Esophagus muscularis mucosa (tissue), 4 donors: ENCODE data around the gene FOXP2.

Experiments
- EP300 ChIP-seq: sonication (generic); formaldehyde crosslinking; IDR thresholded peaks from one replicate; pipeline ENCODE4 v1.6.1; 2017; ENCODE audit warnings: antibody characterized with exemption
- POLR2A ChIP-seq: fragments of 450-650 bp; IDR thresholded peaks from one replicate; pipeline ENCODE4 v1.6.1; 2017; ENCODE audit warnings: antibody characterized with exemption, moderate library complexity, mild to moderate bottlenecking, low read depth
- POLR2AphosphoS5 ChIP-seq, 2 donors: sonication (generic); formaldehyde crosslinking; IDR thresholded peaks; one replicate each; pipeline ENCODE4 v1.6.1; 2017; ENCODE audit warnings: antibody characterized with exemption in 2 of 2
- TF ChIP-seq, protein P1 (sequence below), 3 experiments: fragments of 200-600 bp in 2 of 3; fragments of 450-650 bp in 1 of 3; sonication (generic) in 2 of 3; IDR thresholded peaks; one replicate each; pipeline ENCODE4 v1.5.1; 2017 to 2019; ENCODE audit warnings: antibody characterized with exemption in 3 of 3, mild to moderate bottlenecking in 2 of 3, moderate library complexity in 1 of 3

DNA sequence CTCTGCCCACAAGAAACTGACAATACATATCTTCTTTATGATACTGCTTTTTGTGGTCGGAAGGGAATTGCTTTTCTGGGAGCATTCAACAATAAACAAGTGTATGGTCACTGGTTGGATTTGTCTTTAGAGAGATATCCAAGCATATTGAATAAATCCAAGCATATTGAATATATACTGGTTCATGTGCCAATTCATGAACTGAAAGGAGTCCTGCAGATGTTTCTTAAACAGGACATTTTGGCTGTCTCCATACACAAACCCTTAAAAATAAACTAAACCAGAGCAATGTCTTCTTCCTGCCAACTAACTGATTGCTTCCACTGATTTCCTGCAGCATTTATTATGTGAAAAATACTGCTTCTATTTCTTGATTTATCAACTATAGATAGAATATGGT, 173.9 kb downstream of the FOXP2 start:
- TF ChIP-seq, protein P1, sequence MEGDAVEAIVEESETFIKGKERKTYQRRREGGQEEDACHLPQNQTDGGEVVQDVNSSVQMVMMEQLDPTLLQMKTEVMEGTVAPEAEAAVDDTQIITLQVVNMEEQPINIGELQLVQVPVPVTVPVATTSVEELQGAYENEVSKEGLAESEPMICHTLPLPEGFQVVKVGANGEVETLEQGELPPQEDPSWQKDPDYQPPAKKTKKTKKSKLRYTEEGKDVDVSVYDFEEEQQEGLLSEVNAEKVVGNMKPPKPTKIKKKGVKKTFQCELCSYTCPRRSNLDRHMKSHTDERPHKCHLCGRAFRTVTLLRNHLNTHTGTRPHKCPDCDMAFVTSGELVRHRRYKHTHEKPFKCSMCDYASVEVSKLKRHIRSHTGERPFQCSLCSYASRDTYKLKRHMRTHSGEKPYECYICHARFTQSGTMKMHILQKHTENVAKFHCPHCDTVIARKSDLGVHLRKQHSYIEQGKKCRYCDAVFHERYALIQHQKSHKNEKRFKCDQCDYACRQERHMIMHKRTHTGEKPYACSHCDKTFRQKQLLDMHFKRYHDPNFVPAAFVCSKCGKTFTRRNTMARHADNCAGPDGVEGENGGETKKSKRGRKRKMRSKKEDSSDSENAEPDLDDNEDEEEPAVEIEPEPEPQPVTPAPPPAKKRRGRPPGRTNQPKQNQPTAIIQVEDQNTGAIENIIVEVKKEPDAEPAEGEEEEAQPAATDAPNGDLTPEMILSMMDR (IDR thresholded peaks at IDR 0.05), result no peak
- no peak for TF ChIP-seq POLR2AphosphoS5 (IDR thresholded peaks at IDR 0.05)
- TF ChIP-seq EP300, result no peak
- TF ChIP-seq POLR2A, result no peak
